GM23338 (cell line): ENCODE data around the gene CFAP65. TPM values are rescaled to one million over a fixed set of nuclear protein-coding genes. Genes with fewer than 3 reads are reported as not detected.

Experiments used
- ATAC-seq: fragments of 200-7000 bp; cut with Tn5 transposase; 3 replicates; pipeline ENCODE4 v1.9.1; 2020
- DNase-seq: peaks from one replicate; pipeline ENCODE4 v3.0.0-alpha.2; 2015; ENCODE audit warnings: low spot score
- H2AFZ ChIP-seq: fragments of 200-600 bp; sonication (generic); 2 replicates; pipeline ENCODE4 v1.8.0; 2016; ENCODE audit warnings: antibody characterized with exemption, mild to moderate bottlenecking, moderate library complexity
- H3F3A ChIP-seq: fragments of 200-600 bp; sonication (generic); replicated peaks from 2 replicates; pipeline ENCODE4 v1.8.0; 2017; ENCODE audit warnings: antibody characterized with exemption, mixed run types, low read depth
- H3K27ac ChIP-seq: fragments of 200-600 bp; sonication (generic); 2 replicates; pipeline ENCODE4 v1.6.1; 2016; ENCODE audit warnings: low read depth
- H3K27me3 ChIP-seq: fragments of 200-600 bp; sonication (generic); 2 replicates; pipeline ENCODE4 v1.8.0; 2016; ENCODE audit warnings: mild to moderate bottlenecking, mixed run types, moderate library complexity; ENCODE audit not compliant: insufficient read depth
- H3K36me3 ChIP-seq: fragments of 200-600 bp; sonication (generic); 2 replicates; pipeline ENCODE4 v1.8.0; 2016; ENCODE audit warnings: mild to moderate bottlenecking; ENCODE audit not compliant: insufficient read depth
- H3K4me1 ChIP-seq: fragments of 200-600 bp; sonication (generic); 2 replicates; pipeline ENCODE4 v1.8.0; 2016; ENCODE audit warnings: mild to moderate bottlenecking, moderate library complexity; ENCODE audit not compliant: insufficient read depth
- H3K4me2 ChIP-seq: fragments of 200-600 bp; sonication (generic); 2 replicates; pipeline ENCODE4 v1.7.1; 2017; ENCODE audit warnings: mixed run types
- H3K4me3 ChIP-seq: fragments of 200-600 bp; sonication (generic); 2 replicates; pipeline ENCODE4 v1.6.1; 2016; ENCODE audit warnings: mixed run types
- H3K79me2 ChIP-seq: fragments of 200-600 bp; sonication (generic); replicated peaks from 2 replicates; pipeline ENCODE4 v1.8.0; 2017; ENCODE audit warnings: mild to moderate bottlenecking; ENCODE audit not compliant: insufficient read depth
- H3K9me2 ChIP-seq: fragments of 200-600 bp; sonication (generic); 2 replicates; pipeline ENCODE4 v1.8.0; 2017; ENCODE audit not compliant: insufficient read depth
- H4K20me1 ChIP-seq: fragments of 200-600 bp; sonication (generic); replicated peaks from 2 replicates; pipeline ENCODE4 v1.8.0; 2017; ENCODE audit warnings: mild to moderate bottlenecking; ENCODE audit not compliant: insufficient read depth
- H3K27ac Mint-ChIP-seq: 2 replicates; pipeline ENCODE4 v1.8.0; 2020; ENCODE audit warnings: inconsistent platforms, mild to moderate bottlenecking, moderate library complexity, mixed read lengths
- H3K27me3 Mint-ChIP-seq: 3 replicates; pipeline ENCODE4 v1.8.0; 2022; ENCODE audit warnings: low read depth, mild to moderate bottlenecking, moderate library complexity, mixed read lengths, inconsistent platforms; ENCODE audit not compliant: insufficient read depth, poor library complexity
- H3K36me3 Mint-ChIP-seq: 3 replicates; pipeline ENCODE4 v1.8.0; 2021; ENCODE audit warnings: low read depth, mild to moderate bottlenecking, inconsistent platforms, moderate library complexity, mixed read lengths
- H3K4me1 Mint-ChIP-seq: 3 replicates; pipeline ENCODE4 v1.8.0; 2020; ENCODE audit warnings: mild to moderate bottlenecking, inconsistent platforms, mixed read lengths
- H3K4me3 Mint-ChIP-seq: 3 replicates; pipeline ENCODE4 v1.8.0; 2021; ENCODE audit warnings: moderate library complexity, mild to moderate bottlenecking, inconsistent platforms, mixed read lengths
- H3K9me3 Mint-ChIP-seq: 3 replicates; pipeline ENCODE4 v1.8.0; 2020; ENCODE audit warnings: moderate library complexity, mild to moderate bottlenecking, inconsistent platforms, mixed read lengths
- CREB1 ChIP-seq: fragments of 250-450 bp; sonication (Bioruptor Pico); IDR thresholded peaks from 2 replicates; pipeline ENCODE4 v1.5.0; 2020; ENCODE audit warnings: low read depth, mild to moderate bottlenecking, moderate library complexity
- EZH2 ChIP-seq: fragments of 200-600 bp; sonication (generic); IDR thresholded peaks from one replicate; pipeline ENCODE4 v1.8.0; 2017; ENCODE audit warnings: antibody characterized with exemption, mild to moderate bottlenecking, low read depth; ENCODE audit not compliant: unreplicated experiment
- EZH2phosphoT487 ChIP-seq: fragments of 200-600 bp; sonication (generic); IDR thresholded peaks from one replicate; pipeline ENCODE4 v1.8.1; 2018; ENCODE audit warnings: antibody characterized with exemption; ENCODE audit not compliant: unreplicated experiment
- JUNB ChIP-seq: IDR thresholded peaks from one replicate; pipeline ENCODE4 v1.6.1; 2016; ENCODE audit warnings: antibody characterized with exemption; ENCODE audit not compliant: unreplicated experiment
- NANOG ChIP-seq: IDR thresholded peaks from 2 replicates; pipeline ENCODE4 v1.6.1; 2016; ENCODE audit warnings: antibody characterized with exemption, borderline replicate concordance
- POLR2AphosphoS5 ChIP-seq: IDR thresholded peaks from 2 replicates; pipeline ENCODE4 v1.6.1; 2016; ENCODE audit warnings: antibody characterized with exemption, low read depth
- STAT1 ChIP-seq: IDR thresholded peaks from one replicate; pipeline ENCODE4 v1.6.1; 2016; ENCODE audit warnings: antibody characterized with exemption; ENCODE audit not compliant: unreplicated experiment
- ZNF114 ChIP-seq: fragments of 250-450 bp; sonication (Bioruptor Pico); IDR thresholded peaks from 2 replicates; pipeline ENCODE4 v1.5.0; 2020; ENCODE audit warnings: mild to moderate bottlenecking, moderate library complexity
- ZNF331 ChIP-seq: fragments of 250-450 bp; sonication (Bioruptor Pico); IDR thresholded peaks from 2 replicates; pipeline ENCODE4 v1.5.0; 2020; ENCODE audit warnings: low read depth, mild to moderate bottlenecking, moderate library complexity
- polyA plus RNA-seq: library from polyadenylated mRNA; unstranded; fragments of >200 nt; fragmentation: Nextera tagmentation; extraction: Ambion mirVana; gene quantifications from 2 replicates; pipeline ENCODE4 v1.2.1, GENCODE V29; 2016
- total RNA-seq: library from RNA; depleted of rRNA; stranded (reverse); fragments of >200 nt; shearing (Covaris generic); gene quantifications from 2 replicates; pipeline ENCODE4 v1.2.3, GENCODE V29; 2014
- TF ChIP-seq, protein P1 (sequence below): IDR thresholded peaks from one replicate; pipeline ENCODE4 v1.6.1; 2018; ENCODE audit warnings: antibody characterized with exemption; ENCODE audit not compliant: unreplicated experiment
- TF ChIP-seq, protein P2 (sequence below): IDR thresholded peaks from 2 replicates; pipeline ENCODE4 v1.6.1; 2016; ENCODE audit warnings: antibody characterized with exemption
- TF ChIP-seq, protein P3 (sequence below), 2 experiments: fragments of 200-600 bp in 1 of 2; sonication (generic) in 1 of 2; conservative IDR thresholded peaks; 2 replicates each; pipeline versions ENCODE4 v1.5.1 to v1.6.1; 2016 to 2017; ENCODE audit warnings: antibody characterized with exemption in 2 of 2, low read depth in 2 of 2, mild to moderate bottlenecking in 2 of 2, moderate library complexity in 1 of 2

Gene CFAP65
- total and polyA plus RNA-seq, 2 experiments from 2014 or later = 0.38 to 0.74 TPM

DNA sequence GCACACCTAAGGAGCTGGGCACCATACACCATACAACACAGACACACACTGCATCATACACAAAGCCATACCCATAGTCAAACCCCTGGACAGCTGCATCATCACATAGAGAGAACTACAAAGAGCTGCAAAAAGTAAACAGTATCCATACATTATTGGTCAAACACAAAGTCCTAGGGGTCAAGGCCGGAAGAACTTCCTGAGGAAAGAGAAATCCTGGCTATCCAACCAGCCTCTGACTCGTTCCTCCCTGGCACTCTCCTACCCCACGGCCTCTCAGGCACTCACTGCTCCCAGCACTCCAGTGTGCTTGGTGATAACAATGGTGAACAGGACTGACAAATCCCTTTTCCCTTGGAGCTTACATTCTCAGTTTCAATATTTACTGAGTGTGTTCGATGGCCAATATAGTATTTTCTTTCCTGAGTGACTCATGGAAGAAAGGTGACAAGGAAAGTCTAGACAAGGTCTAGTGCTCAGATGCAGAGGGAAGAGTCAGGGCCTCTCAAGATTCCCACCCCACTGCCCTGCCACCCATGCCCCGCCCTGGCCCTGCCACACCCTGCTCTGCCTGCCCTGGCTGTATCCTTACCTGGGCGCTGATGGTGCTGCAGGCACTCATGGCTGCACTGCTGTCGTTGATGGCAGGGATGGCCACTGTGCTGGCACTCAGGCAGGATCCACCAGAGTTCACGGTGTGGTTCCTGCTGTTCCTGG lies 3.4 kb downstream of the CFAP65 start (continued):
- TF ChIP-seq EZH2phosphoT487 (no peak), NANOG (no peak), STAT1 (no peak), ZNF331 (CRISPR knock-in tag) (no peak), POLR2AphosphoS5 (no peak)

DNA sequence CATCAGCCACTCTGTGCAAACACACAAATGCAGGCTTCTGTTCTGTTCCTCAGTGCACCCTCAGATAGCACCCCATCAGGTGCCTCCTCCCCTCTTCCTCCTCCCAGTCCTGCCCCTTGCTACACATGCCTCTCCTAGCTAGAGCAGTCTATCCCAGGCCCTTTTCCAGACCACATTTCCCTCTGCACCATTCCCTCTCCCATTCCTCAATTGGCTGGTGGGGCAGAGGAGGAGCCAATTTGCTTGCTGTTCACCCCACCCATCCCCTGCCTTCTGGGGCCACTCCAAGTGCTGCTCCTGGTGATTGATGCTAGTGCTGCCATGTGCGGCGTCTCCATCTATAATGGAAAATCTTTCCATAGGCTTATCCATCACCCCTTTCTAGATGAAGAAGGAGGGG lies 5.4 kb downstream of the CFAP65 start:
- Histone ChIP-seq H4K20me1 (no peaks in the 10 kb centered on the region), H3K4me1 (no peaks in the 10 kb centered on the region), H3F3A (no peaks in the 10 kb centered on the region), H3K9me2 (no peaks in the 10 kb centered on the region), H3K79me2 (no peaks in the 10 kb centered on the region), H3K36me3 (no peaks in the 10 kb centered on the region), H3K4me3 (no peak overlapping the region), H2AFZ (no peak overlapping the region), H3K4me2 (no peak overlapping the region), H3K27ac (no peak overlapping the region), H3K27me3 (no peaks in the 10 kb centered on the region)
- Mint-ChIP-seq H3K9me3 (no peaks in the 10 kb centered on the region; the same call in 2 of the 3 replicates), H3K4me1 (no peaks in the 10 kb centered on the region), H3K27me3 (peaks cover 6% of the 10 kb centered on the region), H3K36me3 (no peaks in the 10 kb centered on the region), H3K4me3 (no peak overlapping the region), H3K27ac (no peak overlapping the region)
- ATAC-seq (peak; percentile 58; the same call in 2 of the 3 replicates), DNase-seq (no peak)
- no peak for TF ChIP-seq ZNF114 (CRISPR knock-in tag)
- no peak for TF ChIP-seq EZH2
- no peak for TF ChIP-seq STAT1
- TF ChIP-seq, protein P1, sequence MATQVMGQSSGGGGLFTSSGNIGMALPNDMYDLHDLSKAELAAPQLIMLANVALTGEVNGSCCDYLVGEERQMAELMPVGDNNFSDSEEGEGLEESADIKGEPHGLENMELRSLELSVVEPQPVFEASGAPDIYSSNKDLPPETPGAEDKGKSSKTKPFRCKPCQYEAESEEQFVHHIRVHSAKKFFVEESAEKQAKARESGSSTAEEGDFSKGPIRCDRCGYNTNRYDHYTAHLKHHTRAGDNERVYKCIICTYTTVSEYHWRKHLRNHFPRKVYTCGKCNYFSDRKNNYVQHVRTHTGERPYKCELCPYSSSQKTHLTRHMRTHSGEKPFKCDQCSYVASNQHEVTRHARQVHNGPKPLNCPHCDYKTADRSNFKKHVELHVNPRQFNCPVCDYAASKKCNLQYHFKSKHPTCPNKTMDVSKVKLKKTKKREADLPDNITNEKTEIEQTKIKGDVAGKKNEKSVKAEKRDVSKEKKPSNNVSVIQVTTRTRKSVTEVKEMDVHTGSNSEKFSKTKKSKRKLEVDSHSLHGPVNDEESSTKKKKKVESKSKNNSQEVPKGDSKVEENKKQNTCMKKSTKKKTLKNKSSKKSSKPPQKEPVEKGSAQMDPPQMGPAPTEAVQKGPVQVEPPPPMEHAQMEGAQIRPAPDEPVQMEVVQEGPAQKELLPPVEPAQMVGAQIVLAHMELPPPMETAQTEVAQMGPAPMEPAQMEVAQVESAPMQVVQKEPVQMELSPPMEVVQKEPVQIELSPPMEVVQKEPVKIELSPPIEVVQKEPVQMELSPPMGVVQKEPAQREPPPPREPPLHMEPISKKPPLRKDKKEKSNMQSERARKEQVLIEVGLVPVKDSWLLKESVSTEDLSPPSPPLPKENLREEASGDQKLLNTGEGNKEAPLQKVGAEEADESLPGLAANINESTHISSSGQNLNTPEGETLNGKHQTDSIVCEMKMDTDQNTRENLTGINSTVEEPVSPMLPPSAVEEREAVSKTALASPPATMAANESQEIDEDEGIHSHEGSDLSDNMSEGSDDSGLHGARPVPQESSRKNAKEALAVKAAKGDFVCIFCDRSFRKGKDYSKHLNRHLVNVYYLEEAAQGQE = no peak
- TF ChIP-seq POLR2AphosphoS5 = no peak
- TF ChIP-seq, protein P2, sequence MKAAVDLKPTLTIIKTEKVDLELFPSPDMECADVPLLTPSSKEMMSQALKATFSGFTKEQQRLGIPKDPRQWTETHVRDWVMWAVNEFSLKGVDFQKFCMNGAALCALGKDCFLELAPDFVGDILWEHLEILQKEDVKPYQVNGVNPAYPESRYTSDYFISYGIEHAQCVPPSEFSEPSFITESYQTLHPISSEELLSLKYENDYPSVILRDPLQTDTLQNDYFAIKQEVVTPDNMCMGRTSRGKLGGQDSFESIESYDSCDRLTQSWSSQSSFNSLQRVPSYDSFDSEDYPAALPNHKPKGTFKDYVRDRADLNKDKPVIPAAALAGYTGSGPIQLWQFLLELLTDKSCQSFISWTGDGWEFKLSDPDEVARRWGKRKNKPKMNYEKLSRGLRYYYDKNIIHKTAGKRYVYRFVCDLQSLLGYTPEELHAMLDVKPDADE = no peak
- TF ChIP-seq CREB1 (CRISPR knock-in tag) = no peak
- TF ChIP-seq, protein P3, sequence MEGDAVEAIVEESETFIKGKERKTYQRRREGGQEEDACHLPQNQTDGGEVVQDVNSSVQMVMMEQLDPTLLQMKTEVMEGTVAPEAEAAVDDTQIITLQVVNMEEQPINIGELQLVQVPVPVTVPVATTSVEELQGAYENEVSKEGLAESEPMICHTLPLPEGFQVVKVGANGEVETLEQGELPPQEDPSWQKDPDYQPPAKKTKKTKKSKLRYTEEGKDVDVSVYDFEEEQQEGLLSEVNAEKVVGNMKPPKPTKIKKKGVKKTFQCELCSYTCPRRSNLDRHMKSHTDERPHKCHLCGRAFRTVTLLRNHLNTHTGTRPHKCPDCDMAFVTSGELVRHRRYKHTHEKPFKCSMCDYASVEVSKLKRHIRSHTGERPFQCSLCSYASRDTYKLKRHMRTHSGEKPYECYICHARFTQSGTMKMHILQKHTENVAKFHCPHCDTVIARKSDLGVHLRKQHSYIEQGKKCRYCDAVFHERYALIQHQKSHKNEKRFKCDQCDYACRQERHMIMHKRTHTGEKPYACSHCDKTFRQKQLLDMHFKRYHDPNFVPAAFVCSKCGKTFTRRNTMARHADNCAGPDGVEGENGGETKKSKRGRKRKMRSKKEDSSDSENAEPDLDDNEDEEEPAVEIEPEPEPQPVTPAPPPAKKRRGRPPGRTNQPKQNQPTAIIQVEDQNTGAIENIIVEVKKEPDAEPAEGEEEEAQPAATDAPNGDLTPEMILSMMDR (conservative IDR thresholded peaks at IDR 0.05; ENCODE audit: low read depth in 2 of 2) = no peak
- TF ChIP-seq EZH2phosphoT487 = no peak
- no peak for TF ChIP-seq JUNB
- TF ChIP-seq NANOG = no peak
- no peak for TF ChIP-seq ZNF331 (CRISPR knock-in tag)
